Glomerular visceral epithelial cell (primary cell): ENCODE data around the gene PSME4.
"Not testable (repeated sequence)": the region's sequence is repeated elsewhere in the genome, so short reads cannot be mapped to it uniquely, and the experiment has no call there.

Experiments
- DNase-seq: peaks from one replicate; pipeline ENCODE4 v3.0.0-alpha.2; 2016; ENCODE audit errors: extremely low spot score

PSME4 gene

DNA sequence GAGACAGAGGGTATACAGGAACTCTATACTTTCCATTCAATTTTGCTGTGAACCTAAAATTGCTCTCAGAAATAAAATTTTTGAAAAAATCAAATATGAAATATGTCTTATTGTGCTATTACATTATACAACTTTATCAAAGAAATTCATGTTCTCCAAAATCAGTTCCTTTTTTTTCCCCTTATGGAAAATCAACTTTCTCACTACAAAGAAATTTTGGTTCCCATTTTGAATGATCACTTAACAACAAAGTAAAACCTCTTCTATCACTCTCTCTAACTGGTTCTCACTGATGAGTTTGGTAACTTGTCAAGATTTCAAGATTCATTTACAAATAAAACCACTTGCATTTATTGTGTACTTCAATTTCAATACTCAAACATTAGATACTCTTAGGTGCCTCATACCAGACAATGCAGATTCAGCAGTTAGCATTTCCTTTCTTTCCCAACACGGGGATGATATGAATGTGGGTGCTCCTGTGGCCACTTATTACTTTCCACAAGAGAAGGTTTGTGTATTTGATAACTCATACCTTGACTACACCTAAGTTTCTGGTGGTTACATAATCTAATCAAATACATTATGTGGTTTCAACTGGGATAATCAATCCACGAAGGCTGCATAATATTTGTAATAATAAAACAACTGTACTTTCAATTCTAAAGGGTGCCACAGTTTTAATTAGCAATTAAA, 6.4 kb downstream of the PSME4 start:
- DNase-seq, result no peak

DNA sequence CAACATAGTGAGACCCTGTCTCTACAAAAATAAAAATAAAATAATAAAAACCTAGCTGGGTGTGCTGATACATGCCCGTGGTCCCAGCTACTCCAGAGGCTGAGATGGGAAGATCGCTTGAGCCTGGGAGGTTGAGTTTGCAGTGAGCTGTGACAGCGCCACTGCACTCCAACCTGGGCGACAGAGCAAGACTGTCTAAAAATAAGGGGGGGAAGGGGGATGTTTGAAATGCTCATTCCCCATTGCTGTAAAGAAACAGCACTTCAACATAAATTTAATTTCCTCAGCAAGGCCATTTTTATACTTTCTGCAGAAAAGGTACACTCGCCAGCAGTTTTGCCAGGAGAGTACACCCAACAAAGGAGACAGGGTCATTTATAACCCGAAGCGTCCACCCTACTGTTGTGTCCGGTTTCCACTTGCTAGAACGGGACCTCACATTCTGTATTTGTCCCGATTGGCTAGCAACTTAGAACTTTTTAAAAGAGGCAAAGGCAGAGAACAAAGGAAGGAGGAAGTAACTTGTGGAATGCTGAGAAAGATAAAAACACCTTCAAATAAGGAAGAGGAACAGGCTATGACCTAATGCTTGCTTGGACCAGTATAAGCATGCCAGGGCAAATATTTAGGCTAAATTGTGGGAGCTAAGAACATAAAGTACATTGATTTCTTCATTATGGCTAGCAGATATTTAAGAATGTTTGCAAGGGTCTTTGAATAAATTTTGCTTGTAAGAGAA, 9.1 kb downstream of the PSME4 start:
- not testable (repeated sequence) for DNase-seq

DNA sequence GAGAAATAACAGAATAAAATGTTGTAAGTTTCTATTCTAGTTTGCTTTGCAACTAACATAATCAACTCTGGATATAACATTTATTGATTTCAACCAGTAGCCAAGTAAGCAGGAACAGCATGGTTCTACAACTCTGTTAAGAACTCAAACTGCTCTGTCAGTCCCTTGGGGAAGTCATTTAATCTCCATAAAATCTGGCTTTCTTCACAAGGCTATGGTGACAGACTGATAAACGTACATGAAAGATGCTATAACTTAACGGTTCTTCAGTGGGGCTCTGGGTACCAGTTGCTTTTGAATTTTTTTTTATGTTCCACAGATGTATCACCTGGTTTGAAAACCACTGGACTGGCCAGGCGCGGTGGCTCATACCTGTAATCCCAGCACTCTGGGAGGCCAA, 10.3 kb downstream of the PSME4 start:
- no peak for DNase-seq

DNA sequence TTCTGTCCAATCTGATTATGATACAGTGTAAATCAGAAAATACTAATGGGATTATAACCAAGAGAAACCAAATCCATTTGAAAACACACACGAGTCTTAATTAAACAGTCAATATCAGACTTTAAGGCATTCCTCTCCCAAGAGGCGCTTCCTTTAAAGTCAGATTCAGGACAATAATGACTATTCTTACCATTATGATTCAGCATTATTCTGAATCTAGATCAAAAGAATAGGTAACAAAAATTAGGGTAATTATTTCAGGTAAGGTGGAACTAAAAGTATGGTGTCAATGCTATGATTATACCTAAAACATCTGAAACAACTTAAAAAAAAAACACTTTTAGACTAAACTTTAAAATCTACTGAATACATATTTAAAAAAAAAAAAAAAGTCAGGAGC, 12.3 kb downstream of the PSME4 start:
- DNase-seq, result no peak

DNA sequence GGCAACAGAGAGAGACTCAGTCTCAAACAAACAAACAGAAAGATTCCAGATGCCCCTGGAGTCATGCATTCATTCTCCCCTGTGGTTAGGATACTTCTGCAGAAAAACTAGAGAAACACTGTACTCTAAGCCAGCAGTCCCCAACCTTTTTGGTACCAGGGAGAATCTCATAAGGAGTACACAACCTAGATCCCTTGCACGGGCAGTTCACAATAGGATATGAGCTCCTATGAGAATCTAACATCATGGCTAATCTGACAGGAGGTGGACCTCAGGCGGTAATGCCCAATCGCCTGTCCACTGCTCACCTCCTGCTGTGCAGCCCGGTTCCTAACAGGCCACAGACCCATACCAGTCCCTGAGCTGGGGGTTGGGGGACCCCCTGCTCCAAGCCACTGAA, 18.3 kb downstream of the PSME4 start:
- no peak for DNase-seq

DNA sequence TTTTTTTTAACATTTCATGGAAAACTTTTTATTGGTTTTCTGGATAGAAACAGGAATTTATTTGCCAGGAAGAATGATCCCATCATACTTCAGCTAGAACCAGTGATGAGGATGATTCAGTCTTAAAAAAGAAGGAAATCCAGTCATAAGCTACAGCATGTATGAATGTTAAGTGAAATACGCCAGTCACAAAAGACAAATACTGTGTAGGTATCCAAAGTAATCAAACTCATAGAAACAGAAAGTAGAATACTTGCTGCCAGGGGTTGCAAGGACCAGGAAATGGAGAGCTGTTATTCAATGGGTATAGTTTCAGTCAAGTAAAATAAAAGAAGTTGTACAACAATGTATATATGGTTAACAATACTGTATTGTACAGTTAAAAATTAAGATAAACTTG, 21.3 kb downstream of the PSME4 start:
- DNase-seq, result no peak

DNA sequence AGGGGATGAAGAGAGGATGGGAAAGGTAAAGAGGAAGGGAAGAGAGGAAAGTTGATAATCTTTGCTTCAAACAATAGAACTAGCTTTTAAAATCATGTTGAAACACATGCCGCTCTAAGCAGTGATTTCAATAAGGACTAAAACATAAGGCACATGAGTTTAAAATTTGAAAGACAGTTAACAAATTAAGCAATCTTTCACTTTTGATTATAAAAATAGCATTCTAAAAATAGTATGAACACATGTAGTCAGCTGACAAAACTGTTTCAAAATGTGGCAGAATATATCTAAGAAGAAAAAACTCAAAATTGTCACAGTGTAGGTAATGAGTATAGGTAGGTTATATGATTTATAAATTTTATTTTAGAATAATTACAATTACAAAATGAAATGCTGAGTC, 25.3 kb downstream of the PSME4 start:
- no peak for DNase-seq

DNA sequence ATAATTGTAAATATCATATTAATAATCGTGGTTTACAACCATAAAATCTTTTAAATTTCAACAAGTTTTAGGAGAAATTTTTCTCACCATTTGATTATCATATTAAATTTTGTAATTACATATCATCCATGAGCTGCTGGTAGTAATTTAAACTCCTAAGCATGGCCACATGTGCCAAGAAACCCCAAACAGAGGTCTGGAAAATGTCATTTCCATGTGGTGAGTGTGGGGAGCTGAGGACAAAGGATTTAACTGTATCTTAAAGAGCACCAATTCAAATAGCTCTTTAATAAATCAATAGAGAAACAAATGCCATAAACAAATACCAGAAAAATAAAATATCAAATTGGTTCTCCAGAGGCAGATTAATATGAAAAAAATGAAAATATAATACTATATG, 26.3 kb downstream of the PSME4 start:
- no peak for DNase-seq

DNA sequence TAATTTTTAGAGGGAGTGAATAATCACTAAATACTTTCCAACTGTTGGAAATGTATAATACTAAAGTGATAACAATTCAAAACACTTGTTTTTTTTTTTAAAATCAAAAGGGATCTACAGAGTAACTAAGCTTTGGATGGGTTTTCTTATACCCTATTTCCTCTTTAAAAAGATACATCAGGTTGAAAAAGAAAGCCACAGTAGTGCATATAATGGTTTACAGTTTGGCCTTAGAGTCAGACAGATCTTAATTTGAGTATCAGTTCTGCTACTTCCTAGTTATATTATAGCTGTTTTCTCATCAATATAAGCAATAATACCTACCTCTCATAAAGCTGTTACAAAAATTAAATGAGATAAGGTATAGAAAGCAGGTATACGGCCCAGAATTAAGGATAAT, 28.5 kb downstream of the PSME4 start:
- DNase-seq, result no peak

DNA sequence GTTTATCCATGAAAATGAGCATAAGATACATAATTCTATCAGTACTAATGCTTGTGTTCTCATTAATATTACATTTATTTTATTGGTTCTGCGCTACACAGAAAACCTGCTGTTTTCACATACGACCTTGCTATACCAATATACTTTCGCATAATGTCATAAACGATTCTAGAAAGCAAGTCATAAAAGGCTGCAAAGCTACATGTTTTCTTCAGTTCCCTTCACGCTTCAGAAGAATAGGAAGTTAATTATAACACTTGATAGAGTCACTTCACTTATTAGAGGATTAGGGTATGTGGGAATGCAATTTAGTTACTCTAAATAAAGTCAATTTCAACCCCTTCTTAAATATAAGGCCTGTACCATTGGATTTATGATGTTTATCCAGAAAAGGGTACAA, 29.0 kb downstream of the PSME4 start:
- DNase-seq, result no peak

DNA sequence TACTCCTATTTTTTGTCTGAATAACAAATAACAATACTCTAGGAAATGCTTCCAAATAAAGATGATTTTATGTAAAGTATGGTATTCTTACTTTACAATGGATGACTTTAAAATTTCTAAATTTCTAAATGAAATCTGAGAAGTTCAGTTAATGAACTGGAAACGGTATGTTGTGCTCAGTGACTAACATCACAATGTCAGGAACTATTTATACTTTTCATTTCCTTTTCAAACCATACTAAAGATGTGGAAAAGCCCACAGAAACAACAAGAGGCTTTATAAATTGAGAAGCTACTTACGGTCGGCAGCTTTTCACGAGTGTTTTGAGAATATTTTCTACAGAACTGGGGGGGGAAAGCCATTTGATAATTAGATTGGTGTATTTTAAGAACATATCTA, 31.1 kb downstream of the PSME4 start:
- DNase-seq, result no peak

DNA sequence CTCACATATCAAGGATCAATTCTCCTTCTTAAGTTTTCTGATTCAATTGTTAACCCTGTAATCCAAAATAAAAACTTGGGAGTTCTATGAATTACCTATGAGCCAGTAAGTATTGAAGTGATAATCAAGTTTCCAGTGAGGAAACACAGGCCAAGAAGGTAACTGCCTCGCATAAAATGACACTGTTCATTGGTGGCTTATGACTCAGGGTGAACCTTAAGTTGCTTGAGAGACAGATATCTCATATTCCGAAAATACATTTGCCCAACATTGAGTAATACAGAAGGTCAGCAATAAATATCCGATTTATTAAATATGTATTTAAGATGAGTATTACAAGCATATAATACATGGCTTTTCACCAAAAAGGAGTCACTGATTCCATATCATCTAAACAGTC, 31.9 kb downstream of the PSME4 start:
- no peak for DNase-seq

DNA sequence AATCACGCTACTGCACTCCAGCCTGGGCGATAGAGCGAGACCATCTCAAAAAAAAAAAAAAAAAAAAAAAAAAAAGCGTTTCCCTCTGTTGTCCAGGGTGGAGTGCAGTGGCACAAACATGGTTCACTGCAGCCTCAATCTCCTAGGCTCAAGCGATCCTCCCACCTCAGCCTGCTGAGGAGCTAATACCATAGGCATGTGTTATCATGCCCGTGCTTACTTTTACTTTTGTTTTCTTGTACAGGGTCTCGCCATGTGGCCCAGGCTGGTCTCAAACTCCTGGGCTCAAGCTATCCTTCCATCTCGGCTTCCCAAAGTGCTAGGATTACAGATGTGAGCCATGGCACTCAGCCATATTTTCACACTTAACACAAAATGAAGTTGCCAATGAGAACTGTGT, 37.5 kb downstream of the PSME4 start:
- DNase-seq, result no peak

DNA sequence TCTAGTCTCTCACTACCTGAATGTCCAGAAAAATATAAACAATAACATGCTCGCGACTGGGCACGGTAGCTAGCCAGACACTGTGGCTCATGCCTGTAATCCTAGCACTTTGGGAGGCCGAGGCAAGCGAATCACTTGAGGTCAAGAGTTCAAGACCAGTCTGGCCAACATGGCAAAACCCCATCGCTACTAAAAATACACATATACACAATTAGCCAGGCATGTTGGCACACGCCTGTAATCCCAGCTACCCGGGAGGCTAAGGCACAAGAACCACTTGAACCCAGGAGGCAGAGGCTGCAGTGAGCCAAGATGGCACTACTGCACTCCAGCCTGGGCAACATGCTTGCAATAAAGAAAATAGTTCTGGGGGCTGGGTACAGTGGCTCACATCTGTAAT, 44.5 kb downstream of the PSME4 start:
- DNase-seq, result not testable (repeated sequence)

DNA sequence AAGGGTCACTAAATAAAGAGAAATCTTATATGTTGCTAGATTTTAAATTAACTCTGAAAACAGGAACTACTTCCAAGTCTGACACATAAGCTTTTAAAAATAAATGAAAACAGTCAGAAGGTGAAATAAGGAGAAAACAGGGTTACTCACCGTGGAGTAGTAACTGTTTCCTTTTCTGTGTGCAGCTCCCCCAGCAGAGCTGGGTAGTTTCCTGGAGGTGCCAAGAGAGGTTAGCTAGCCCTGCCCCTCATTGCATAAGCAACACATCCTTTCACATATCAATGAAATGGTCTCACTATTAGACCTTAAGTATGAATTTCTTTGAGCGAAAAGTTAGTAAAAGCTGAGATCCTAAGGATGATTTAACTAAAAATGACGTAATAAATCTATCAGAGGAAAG, 57.1 kb downstream of the PSME4 start:
- peak; percentile 17 for DNase-seq

DNA sequence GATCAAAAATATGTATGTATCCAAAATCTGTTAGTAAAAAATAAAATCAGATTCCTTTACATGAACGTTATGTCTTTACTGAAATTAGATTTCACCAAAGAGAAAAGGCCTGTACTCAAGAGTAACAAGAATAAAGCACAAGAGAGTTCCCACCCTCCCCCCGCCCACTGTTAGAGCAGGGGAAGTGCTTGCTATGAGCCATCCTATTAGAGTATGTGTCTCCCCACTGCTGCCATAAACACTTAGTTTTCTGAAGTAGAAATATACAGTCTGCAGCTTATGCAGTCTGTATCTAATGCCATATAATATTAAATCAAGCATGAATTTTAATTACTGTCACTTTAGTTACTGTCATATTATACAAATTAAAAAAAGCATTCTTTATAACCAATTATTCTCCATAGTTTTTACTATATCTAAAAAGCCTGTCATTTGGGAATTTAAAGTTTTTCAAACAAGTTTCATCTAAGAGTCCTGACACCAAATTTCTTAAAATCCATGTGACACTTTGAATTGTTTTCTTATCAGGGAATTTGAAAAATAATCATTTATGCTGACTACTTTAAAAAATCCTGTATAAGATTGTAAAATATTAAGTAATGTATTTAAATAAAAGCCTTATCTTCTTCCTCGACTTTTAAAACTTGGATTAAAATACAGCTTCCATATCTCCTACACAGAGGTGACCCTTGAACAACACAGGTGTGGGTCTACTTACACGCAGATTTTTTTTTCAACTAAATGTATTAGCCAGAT, 59.2 kb downstream of the PSME4 start:
- DNase-seq, result no peak

DNA sequence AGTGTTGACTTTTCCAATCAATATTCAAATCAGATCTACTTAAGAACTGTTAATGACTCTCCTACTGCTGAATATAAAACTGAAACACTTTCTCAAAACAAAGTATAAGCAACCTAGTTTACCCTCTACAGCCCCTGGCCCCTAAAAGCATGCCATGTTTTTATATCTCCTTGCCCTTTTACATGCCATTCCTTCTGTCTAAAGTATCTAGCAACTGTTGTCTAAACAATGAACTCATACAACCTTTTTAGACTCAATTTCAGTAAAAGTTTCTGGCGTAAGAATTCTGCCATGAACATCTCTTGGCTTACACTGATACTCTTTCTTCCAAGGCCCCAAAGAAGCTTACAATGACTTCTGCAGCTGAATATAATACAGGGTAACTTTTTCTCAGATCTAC, 63.2 kb downstream of the PSME4 start:
- DNase-seq, result no peak

DNA sequence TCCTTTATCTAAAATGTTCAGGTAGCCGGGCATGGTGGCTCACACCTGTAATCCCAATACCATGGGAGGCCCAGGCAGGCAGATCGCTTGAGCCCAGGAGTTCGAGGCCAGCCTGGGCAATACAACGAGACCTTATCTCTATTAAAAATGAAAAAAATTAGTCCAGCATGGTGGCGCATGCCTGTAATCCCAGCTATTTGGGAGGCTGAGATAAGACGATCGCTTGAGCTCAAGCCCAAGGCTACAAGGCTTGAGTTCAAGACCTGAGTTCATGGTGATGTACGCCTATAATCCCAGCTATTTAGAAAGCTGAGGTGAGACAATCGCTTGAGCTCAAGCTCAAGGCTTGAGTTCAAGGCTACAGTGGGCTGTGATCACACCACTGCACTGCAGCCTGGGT, 65.4 kb downstream of the PSME4 start:
- DNase-seq, result no peak

DNA sequence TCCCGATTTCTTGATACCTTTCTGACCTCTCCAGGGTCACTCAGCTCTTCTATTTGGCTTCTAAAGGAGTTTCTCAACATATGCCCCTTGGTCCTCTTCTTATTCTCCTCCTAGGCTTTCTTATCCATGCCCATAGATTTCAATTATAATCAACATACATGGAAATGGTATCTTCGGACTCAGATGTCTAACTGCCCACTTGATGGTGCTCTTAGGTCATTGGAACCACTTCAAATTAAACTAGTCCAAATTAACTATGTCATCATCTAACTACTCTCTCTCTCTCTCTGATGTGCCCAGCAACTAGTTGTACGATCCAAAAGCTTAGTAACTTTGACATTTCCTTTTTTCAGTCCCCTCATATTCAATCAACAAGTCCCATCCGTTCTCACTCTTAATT, 67.8 kb downstream of the PSME4 start:
- DNase-seq, result no peak

DNA sequence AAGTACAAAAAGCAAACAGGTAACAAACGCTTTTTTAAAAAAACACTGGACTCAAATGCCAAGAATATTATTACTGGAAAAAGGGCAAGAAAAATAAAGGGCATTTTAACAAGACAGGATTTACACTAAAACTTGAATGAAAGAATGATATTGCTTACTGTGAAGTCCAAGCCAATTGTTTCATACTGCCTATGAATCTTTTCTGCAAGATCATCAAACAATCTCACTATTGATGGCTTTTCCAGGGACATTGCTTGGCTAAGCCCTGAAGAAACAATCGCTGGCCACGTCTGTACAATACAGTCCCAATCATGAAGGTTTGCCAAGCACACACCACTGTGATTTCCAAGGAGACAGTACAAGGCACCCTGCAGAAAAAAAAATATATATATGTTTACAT, 69.6 kb downstream of the PSME4 start:
- no peak for DNase-seq

DNA sequence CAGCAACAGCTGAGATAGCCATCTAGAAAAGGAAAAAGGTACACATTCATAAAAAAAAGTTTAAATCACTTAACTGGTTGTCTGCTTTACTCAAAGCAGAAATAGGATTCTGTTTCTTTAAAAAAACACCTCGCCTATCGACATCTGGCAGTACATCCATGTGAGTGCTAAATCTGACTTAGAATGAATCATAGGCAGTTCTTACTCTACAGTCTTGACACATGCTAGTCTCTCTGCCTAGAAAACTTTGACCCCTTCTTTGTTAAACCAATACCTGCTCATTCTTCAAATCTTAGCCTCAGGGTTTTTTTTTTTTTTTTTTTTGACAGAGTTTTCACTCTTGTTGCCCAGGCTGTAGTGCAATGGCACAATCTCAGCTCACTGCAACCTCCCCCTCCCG, 73.9 kb downstream of the PSME4 start:
- DNase-seq, result peak; percentile 6

DNA sequence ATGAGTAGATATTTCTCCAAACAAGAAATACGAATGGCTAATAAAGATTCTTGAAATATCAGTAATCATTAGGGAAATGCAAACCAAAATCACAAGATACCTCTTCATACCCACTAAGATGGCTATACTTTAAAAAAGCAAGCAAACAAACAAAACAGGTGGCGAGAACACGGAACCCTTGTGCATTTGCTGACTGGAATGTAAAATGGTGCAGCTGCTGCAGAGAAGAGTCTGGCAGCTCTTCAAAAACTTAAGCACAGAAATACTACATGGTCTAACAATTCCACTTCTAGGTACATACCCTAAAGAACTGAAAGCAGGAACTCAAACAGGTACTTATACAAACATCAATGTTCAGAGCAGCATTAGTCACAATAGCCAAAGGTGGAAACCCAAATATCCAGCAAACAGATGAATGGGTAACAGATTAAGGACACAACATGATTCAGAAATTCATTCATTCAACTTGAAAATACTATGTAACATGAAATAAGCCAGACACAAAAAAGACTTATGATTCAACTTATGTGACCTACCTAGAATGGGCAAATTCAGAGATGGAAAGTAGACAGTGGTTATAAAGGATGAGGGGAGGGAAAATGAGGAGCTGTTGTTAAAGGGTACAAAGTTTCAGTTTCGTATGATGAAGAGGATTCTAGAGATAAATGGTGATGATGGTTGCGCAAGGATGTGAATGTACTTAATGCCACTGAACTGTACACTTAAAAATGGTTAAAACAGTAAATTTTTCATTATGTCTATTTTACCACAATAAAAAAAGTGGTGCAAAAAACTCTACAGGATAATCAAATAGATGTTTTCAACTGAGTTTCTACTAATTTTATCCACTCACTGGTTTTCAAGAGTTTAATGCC, 84.2 kb downstream of the PSME4 start:
- no peak for DNase-seq
